ENCODE data around the gene TVP23C. TPM values are rescaled to one million over a fixed set of nuclear protein-coding genes. Genes with fewer than 3 reads are reported as not detected.

The TVP23C gene
- total RNA-seq, 1 experiment from 2014 or later: 14.1 TPM

- Histone ChIP-seq H3K27me3 (ENCODE audit: insufficient read depth, low read length) (no peaks in the 10 kb centered on the region), H3K4me3 (replicated peaks in 1 of 2; ENCODE audit: low read depth in 1 of 2, low read length in 2 of 2) (no peak overlapping the region), H4K20me1 (ENCODE audit: insufficient read depth) (no peaks in the 10 kb centered on the region), H3K4me1 (ENCODE audit: control insufficient read depth in 1 of 2, insufficient read depth in 2 of 2, low read length in 2 of 2) (peaks cover 0 to 18% of the 10 kb centered on the region in 2 experiments; a peak in 3 of 4 replicates), H3K27ac (ENCODE audit: low read depth, low read length) (no peak overlapping the region), H3K79me2 (ENCODE audit: insufficient read depth, low read length) (no peaks in the 10 kb centered on the region), H3K9ac (ENCODE audit: low read length) (no peak overlapping the region), H3K4me2 (ENCODE audit: low read length) (no peak overlapping the region), H3K9me3 (ENCODE audit: control insufficient read depth in 1 of 2, insufficient read depth in 1 of 2, low read depth in 1 of 2, low read length in 2 of 2) (no peaks in the 10 kb centered on the region), H3K9me2 (ENCODE audit: insufficient read depth) (no peaks in the 10 kb centered on the region), H2AFZ (ENCODE audit: low read depth, low read length, poor library complexity, severe bottlenecking) (no peak overlapping the region), H3K36me3 (ENCODE audit: control insufficient read depth in 1 of 2, insufficient read depth in 2 of 2, low read length in 2 of 2) (no peaks in the 10 kb centered on the region)
- RAD21 ChIA-PET (ENCODE audit: low non-redundant PET in 1 of 2, low total read pairs in 2 of 2, uncharacterized antibody in 2 of 2, unreplicated experiment in 2 of 2): no interaction called here
- no peak for TF ChIP-seq TCF7L2 (IDR thresholded peaks at IDR 0.05; ENCODE audit: borderline replicate concordance, extremely low read depth, insufficient read depth, insufficient read length)
- no peak for TF ChIP-seq ATF3 (IDR thresholded peaks at IDR 0.05)
- TF ChIP-seq EZH2 (IDR thresholded peaks at IDR 0.05): no peak
- TF ChIP-seq YY1 (IDR thresholded peaks at IDR 0.05; ENCODE audit: extremely low read depth, insufficient replicate concordance, low read depth, low read length): no peak
- TF ChIP-seq, protein P1, sequence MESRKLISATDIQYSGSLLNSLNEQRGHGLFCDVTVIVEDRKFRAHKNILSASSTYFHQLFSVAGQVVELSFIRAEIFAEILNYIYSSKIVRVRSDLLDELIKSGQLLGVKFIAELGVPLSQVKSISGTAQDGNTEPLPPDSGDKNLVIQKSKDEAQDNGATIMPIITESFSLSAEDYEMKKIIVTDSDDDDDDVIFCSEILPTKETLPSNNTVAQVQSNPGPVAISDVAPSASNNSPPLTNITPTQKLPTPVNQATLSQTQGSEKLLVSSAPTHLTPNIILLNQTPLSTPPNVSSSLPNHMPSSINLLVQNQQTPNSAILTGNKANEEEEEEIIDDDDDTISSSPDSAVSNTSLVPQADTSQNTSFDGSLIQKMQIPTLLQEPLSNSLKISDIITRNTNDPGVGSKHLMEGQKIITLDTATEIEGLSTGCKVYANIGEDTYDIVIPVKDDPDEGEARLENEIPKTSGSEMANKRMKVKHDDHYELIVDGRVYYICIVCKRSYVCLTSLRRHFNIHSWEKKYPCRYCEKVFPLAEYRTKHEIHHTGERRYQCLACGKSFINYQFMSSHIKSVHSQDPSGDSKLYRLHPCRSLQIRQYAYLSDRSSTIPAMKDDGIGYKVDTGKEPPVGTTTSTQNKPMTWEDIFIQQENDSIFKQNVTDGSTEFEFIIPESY (IDR thresholded peaks at IDR 0.05; ENCODE audit: extremely low read depth, insufficient replicate concordance, low read length): no peak
- TF ChIP-seq, protein P2, sequence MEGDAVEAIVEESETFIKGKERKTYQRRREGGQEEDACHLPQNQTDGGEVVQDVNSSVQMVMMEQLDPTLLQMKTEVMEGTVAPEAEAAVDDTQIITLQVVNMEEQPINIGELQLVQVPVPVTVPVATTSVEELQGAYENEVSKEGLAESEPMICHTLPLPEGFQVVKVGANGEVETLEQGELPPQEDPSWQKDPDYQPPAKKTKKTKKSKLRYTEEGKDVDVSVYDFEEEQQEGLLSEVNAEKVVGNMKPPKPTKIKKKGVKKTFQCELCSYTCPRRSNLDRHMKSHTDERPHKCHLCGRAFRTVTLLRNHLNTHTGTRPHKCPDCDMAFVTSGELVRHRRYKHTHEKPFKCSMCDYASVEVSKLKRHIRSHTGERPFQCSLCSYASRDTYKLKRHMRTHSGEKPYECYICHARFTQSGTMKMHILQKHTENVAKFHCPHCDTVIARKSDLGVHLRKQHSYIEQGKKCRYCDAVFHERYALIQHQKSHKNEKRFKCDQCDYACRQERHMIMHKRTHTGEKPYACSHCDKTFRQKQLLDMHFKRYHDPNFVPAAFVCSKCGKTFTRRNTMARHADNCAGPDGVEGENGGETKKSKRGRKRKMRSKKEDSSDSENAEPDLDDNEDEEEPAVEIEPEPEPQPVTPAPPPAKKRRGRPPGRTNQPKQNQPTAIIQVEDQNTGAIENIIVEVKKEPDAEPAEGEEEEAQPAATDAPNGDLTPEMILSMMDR (IDR thresholded peaks at IDR 0.05 in 2 of 3, conservative IDR thresholded peaks at IDR 0.05 in 1 of 3; ENCODE audit: borderline replicate concordance in 1 of 3, insufficient read depth in 1 of 3, low read depth in 2 of 3, low read length in 2 of 3): no peak
- no peak for TF ChIP-seq ZNF274 (IDR thresholded peaks at IDR 0.05; ENCODE audit: low read depth, low read length)
- TF ChIP-seq SRF (IDR thresholded peaks at IDR 0.05; ENCODE audit: low read depth): no peak
- TF ChIP-seq JUND (IDR thresholded peaks at IDR 0.05): no peak
- no peak for TF ChIP-seq ELF1 (IDR thresholded peaks at IDR 0.05; ENCODE audit: borderline replicate concordance, low read depth)
- DNase-seq (ENCODE audit: low read depth, low spot score) (no peak), ATAC-seq (no peak)
- CTCF ChIA-PET: no interaction called here
- intact Hi-C loops (cut with micrococcal nuclease): no loop called here
- POLR2A ChIA-PET: no interaction called here
- no TSS peak for BruUV-seq (replicated peaks)
Measured at GRCh38 chr17:15493693-15494035, 69.6 kb downstream of the TVP23C start.

All from HCT116 (cell line).